Measurements from ENCODE around the gene RHEB. TPM values are rescaled to one million over a fixed set of nuclear protein-coding genes. Genes with fewer than 3 reads are reported as not detected.
A peak's percentile ranks its signal among the peaks of the same experiment; 100 is the strongest.

Gene RHEB
- total and polyA plus RNA-seq, 2 experiments from 2014 or later: 101 to 239 TPM

DNA sequence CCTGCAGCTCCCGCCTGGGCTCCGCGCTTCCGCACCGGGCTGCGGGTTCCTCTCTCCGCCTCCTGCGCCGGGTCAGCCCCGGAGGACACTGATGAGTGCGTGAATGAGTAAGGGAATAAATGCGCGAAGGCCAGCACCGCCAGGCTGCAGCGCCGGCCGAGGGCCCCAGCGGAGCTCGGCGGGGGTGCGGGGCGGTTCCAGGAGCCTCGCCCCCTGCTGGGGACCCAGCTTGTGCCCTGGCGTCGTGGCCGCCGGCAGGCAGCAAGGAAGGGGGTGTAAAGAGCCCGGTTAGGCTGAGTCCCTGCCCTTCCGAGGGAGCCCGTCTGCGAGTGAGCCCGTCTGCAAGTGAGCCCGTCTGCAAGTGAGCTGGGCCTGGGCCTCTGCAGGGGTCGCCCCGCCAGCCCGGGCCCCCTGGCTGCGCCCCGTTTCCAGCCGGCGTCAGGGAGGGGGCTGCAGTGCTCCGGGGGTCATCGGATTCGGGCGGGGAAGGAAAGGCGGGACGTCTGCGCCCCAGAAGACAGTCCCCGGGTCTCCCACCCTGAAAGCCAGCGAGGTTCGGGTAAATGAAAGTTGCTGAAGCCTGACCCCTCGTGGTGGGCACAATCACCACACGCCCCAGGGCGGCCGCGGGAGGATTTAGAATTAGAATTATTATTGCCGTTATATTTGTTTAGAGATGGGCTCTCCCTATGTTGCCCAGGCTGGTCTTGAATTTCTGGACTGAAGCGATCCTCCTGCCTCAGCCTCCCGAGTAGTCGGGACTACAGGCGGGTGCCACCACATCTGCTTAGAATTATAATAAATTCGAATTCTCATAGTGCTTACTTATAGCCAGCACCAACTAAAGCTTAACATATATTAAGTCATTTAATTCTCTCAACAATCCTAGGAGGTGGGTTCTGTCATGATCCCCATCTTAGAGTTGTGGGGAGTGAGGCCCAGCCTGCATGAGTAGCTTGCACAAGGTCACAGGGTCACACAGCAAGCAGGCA, 71.1 kb downstream of the RHEB start:
- Histone ChIP-seq H3K4me3 (peak overlapping the region; percentile 71), H3K9me2 (ENCODE audit: insufficient read depth) (no peaks in the 10 kb centered on the region), H3K79me2 (replicated peaks; ENCODE audit: insufficient read depth) (no peaks in the 10 kb centered on the region), H4K20me1 (replicated peaks; ENCODE audit: insufficient read depth) (no peaks in the 10 kb centered on the region), H3K27ac (ENCODE audit: low read depth) (no peak overlapping the region), H3F3A (replicated peaks; ENCODE audit: low read depth) (0 out of 2 replicates have a peak, but pooled peaks cover 4% of the 10 kb centered on the region), H2AFZ (peak overlapping the region; percentile 93; the same call in 1 of the 2 replicates), H3K27me3 (ENCODE audit: insufficient read depth) (peaks cover 12% of the 10 kb centered on the region), H3K4me2 (peak overlapping the region; percentile 91), H3K4me1 (ENCODE audit: insufficient read depth) (peaks cover 9% of the 10 kb centered on the region), H3K36me3 (ENCODE audit: insufficient read depth) (no peaks in the 10 kb centered on the region)
- TF ChIP-seq, protein P1, sequence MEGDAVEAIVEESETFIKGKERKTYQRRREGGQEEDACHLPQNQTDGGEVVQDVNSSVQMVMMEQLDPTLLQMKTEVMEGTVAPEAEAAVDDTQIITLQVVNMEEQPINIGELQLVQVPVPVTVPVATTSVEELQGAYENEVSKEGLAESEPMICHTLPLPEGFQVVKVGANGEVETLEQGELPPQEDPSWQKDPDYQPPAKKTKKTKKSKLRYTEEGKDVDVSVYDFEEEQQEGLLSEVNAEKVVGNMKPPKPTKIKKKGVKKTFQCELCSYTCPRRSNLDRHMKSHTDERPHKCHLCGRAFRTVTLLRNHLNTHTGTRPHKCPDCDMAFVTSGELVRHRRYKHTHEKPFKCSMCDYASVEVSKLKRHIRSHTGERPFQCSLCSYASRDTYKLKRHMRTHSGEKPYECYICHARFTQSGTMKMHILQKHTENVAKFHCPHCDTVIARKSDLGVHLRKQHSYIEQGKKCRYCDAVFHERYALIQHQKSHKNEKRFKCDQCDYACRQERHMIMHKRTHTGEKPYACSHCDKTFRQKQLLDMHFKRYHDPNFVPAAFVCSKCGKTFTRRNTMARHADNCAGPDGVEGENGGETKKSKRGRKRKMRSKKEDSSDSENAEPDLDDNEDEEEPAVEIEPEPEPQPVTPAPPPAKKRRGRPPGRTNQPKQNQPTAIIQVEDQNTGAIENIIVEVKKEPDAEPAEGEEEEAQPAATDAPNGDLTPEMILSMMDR (conservative IDR thresholded peaks at IDR 0.05; ENCODE audit: low read depth in 2 of 2): peak; percentile 85 to 87
- TF ChIP-seq, protein P2, sequence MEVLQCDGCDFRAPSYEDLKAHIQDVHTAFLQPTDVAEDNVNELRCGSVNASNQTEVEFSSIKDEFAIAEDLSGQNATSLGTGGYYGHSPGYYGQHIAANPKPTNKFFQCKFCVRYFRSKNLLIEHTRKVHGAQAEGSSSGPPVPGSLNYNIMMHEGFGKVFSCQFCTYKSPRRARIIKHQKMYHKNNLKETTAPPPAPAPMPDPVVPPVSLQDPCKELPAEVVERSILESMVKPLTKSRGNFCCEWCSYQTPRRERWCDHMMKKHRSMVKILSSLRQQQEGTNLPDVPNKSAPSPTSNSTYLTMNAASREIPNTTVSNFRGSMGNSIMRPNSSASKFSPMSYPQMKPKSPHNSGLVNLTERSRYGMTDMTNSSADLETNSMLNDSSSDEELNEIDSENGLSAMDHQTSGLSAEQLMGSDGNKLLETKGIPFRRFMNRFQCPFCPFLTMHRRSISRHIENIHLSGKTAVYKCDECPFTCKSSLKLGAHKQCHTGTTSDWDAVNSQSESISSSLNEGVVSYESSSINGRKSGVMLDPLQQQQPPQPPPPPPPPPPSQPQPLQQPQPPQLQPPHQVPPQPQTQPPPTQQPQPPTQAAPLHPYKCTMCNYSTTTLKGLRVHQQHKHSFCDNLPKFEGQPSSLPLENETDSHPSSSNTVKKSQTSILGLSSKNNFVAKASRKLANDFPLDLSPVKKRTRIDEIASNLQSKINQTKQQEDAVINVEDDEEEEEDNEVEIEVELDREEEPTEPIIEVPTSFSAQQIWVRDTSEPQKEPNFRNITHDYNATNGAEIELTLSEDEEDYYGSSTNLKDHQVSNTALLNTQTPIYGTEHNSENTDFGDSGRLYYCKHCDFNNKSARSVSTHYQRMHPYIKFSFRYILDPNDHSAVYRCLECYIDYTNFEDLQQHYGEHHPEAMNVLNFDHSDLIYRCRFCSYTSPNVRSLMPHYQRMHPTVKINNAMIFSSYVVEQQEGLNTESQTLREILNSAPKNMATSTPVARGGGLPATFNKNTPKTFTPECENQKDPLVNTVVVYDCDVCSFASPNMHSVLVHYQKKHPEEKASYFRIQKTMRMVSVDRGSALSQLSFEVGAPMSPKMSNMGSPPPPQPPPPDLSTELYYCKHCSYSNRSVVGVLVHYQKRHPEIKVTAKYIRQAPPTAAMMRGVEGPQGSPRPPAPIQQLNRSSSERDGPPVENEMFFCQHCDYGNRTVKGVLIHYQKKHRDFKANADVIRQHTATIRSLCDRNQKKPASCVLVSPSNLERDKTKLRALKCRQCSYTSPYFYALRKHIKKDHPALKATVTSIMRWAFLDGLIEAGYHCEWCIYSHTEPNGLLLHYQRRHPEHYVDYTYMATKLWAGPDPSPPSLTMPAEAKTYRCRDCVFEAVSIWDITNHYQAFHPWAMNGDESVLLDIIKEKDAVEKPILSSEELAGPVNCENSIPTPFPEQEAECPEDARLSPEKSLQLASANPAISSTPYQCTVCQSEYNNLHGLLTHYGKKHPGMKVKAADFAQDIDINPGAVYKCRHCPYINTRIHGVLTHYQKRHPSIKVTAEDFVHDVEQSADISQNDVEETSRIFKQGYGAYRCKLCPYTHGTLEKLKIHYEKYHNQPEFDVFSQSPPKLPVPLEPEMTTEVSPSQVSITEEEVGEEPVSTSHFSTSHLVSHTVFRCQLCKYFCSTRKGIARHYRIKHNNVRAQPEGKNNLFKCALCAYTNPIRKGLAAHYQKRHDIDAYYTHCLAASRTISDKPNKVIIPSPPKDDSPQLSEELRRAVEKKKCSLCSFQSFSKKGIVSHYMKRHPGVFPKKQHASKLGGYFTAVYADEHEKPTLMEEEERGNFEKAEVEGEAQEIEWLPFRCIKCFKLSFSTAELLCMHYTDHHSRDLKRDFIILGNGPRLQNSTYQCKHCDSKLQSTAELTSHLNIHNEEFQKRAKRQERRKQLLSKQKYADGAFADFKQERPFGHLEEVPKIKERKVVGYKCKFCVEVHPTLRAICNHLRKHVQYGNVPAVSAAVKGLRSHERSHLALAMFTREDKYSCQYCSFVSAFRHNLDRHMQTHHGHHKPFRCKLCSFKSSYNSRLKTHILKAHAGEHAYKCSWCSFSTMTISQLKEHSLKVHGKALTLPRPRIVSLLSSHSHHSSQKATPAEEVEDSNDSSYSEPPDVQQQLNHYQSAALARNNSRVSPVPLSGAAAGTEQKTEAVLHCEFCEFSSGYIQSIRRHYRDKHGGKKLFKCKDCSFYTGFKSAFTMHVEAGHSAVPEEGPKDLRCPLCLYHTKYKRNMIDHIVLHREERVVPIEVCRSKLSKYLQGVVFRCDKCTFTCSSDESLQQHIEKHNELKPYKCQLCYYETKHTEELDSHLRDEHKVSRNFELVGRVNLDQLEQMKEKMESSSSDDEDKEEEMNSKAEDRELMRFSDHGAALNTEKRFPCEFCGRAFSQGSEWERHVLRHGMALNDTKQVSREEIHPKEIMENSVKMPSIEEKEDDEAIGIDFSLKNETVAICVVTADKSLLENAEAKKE (CRISPR knock-in tag; IDR thresholded peaks at IDR 0.05): no peak
- TF ChIP-seq STAT1 (IDR thresholded peaks at IDR 0.05; ENCODE audit: unreplicated experiment) (no peak), JUNB (IDR thresholded peaks at IDR 0.05; ENCODE audit: unreplicated experiment) (no peak), EZH2 (IDR thresholded peaks at IDR 0.05; ENCODE audit: low read depth, unreplicated experiment) (no peak), CREB1 (CRISPR knock-in tag; IDR thresholded peaks at IDR 0.05; ENCODE audit: low read depth) (no peak)
- TF ChIP-seq, protein P3, sequence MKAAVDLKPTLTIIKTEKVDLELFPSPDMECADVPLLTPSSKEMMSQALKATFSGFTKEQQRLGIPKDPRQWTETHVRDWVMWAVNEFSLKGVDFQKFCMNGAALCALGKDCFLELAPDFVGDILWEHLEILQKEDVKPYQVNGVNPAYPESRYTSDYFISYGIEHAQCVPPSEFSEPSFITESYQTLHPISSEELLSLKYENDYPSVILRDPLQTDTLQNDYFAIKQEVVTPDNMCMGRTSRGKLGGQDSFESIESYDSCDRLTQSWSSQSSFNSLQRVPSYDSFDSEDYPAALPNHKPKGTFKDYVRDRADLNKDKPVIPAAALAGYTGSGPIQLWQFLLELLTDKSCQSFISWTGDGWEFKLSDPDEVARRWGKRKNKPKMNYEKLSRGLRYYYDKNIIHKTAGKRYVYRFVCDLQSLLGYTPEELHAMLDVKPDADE (IDR thresholded peaks at IDR 0.05): no peak
- H3K9me3 Mint-ChIP-seq: no peaks in the 10 kb centered on the region
- peak; percentile 88 for DNase-seq (ENCODE audit: low spot score)
- peak; percentile 84 for ATAC-seq
- H3K4me1 Mint-ChIP-seq: peaks cover 18% of the 10 kb centered on the region
- no peak overlapping the region for H3K27ac Mint-ChIP-seq
- peaks cover 11% of the 10 kb centered on the region for H3K27me3 Mint-ChIP-seq (ENCODE audit: insufficient read depth, low read depth, poor library complexity)
- no peaks in the 10 kb centered on the region; the same call in 2 of the 3 replicates for H3K36me3 Mint-ChIP-seq (ENCODE audit: low read depth)
- peak overlapping the region; percentile 61 for H3K4me3 Mint-ChIP-seq

Data from GM23338 (cell line).